Activated naive CD4-positive, alpha-beta T cell treated with anti-CD3 and anti-CD28 coated beads, Interleukin-2, amount 10 ng/mL, durations not matched to agents 7 days and 5 days (primary cell): ENCODE data around the gene PPP1R7.
A peak's percentile ranks its signal among the peaks of the same experiment; 100 is the strongest.

ENCODE experiments used
- CTCF ChIA-PET: fragments of 350-600 bp; sonication (Branson Sonifier 250); formaldehyde crosslinking; loops from one replicate; lab custom pipeline; 2021; ENCODE audit warnings: antibody characterized with exemption; lab: Charles Lee
- DNase-seq: peaks from one replicate; pipeline ENCODE4 v3.0.0-alpha.2; 2020
- H3K27ac Mint-ChIP-seq: one replicate; pipeline ENCODE4 v1.8.0; 2021; ENCODE audit warnings: mild to moderate bottlenecking, moderate library complexity, mixed read lengths
- H3K27me3 Mint-ChIP-seq: one replicate; pipeline ENCODE4 v1.8.0; 2021; ENCODE audit warnings: mild to moderate bottlenecking, mixed read lengths
- H3K36me3 Mint-ChIP-seq: one replicate; pipeline ENCODE4 v1.8.0; 2021; ENCODE audit warnings: mixed read lengths
- H3K4me1 Mint-ChIP-seq: one replicate; pipeline ENCODE4 v1.8.0; 2021; ENCODE audit warnings: mixed read lengths
- H3K4me3 Mint-ChIP-seq: one replicate; pipeline ENCODE4 v1.8.0; 2021; ENCODE audit warnings: mild to moderate bottlenecking, moderate library complexity, mixed read lengths
- H3K9me3 Mint-ChIP-seq: one replicate; pipeline ENCODE4 v1.8.0; 2021; ENCODE audit warnings: mixed read lengths

PPP1R7 gene

GRCh38 chr2:241140445-241140840 is 9.8 kb upstream of the PPP1R7 start:
- Mint-ChIP-seq H3K36me3 (peaks cover 28% of the 10 kb centered on the region), H3K27ac (no peak overlapping the region), H3K27me3 (no peaks in the 10 kb centered on the region), H3K4me1 (no peaks in the 10 kb centered on the region), H3K9me3 (no peaks in the 10 kb centered on the region), H3K4me3 (no peak overlapping the region)
- no peak for DNase-seq
- CTCF ChIA-PET, result interaction anchor here (1.4 to 1.6 kb wide), 2 partner anchors 19 to 157 kb away, joined by 3 read pairs; no protein-coding TSS in a partner anchor

- H3K9me3 Mint-ChIP-seq, result no peaks in the 10 kb centered on the region
- DNase-seq, result no peak
- CTCF ChIA-PET, result interaction anchor here (1.4 to 1.6 kb wide), 2 partner anchors 19 to 158 kb away, joined by 3 read pairs; no protein-coding TSS in a partner anchor
- no peak overlapping the region for H3K4me3 Mint-ChIP-seq
- H3K36me3 Mint-ChIP-seq, result peaks cover 24% of the 10 kb centered on the region
- no peak overlapping the region for H3K27ac Mint-ChIP-seq
- no peaks in the 10 kb centered on the region for H3K4me1 Mint-ChIP-seq
- H3K27me3 Mint-ChIP-seq, result no peaks in the 10 kb centered on the region
These were observed 9.0 kb upstream of the PPP1R7 start for GRCh38 chr2:241141214-241141770.

- Mint-ChIP-seq H3K36me3 (peaks cover 22% of the 10 kb centered on the region), H3K27ac (no peak overlapping the region), H3K27me3 (no peaks in the 10 kb centered on the region), H3K4me1 (no peaks in the 10 kb centered on the region), H3K9me3 (no peaks in the 10 kb centered on the region), H3K4me3 (no peak overlapping the region)
- DNase-seq, result no peak
- CTCF ChIA-PET, result no interaction called here
These were observed 8.2 kb upstream of the PPP1R7 start for GRCh38 chr2:241142063-241142462.

- peaks cover 22% of the 10 kb centered on the region for H3K36me3 Mint-ChIP-seq
- H3K4me1 Mint-ChIP-seq, result peaks cover 1% of the 10 kb centered on the region
- CTCF ChIA-PET, result no interaction called here
- no peaks in the 10 kb centered on the region for H3K27me3 Mint-ChIP-seq
- peak overlapping the region; percentile 28 for H3K27ac Mint-ChIP-seq
- DNase-seq, result no peak
- H3K9me3 Mint-ChIP-seq, result no peaks in the 10 kb centered on the region
- H3K4me3 Mint-ChIP-seq, result no peak overlapping the region
These were observed 7.7 kb upstream of the PPP1R7 start for GRCh38 chr2:241142593-241142992.

DNA sequence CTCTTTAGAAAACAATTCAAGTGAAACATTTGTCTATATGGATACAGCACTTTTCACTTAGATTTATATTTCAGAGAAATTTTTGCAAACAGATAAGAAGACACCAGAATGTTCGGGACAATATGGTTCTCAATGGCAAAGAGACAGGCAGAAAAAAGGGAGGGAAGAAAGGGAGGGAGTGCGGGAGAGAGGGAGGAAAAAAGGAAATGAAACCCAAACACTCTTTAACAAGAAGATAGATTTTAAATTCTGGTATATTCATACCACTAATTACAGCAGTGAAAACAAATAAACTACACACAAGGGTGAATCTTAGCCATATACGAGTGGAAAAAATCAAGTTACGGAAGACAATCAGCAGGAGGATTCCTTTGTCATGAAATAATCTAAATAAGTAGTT is 4.0 kb upstream of the PPP1R7 start:
- H3K27me3 Mint-ChIP-seq, result no peaks in the 10 kb centered on the region
- CTCF ChIA-PET, result interaction anchor here (1.0 to 1.4 kb wide), 2 partner anchors 10 to 111 kb away, joined by 3 to 5 read pairs; no protein-coding TSS in a partner anchor
- H3K4me1 Mint-ChIP-seq, result peaks cover 22% of the 10 kb centered on the region
- no peak overlapping the region for H3K27ac Mint-ChIP-seq
- peaks cover 17% of the 10 kb centered on the region for H3K36me3 Mint-ChIP-seq
- H3K4me3 Mint-ChIP-seq, result no peak overlapping the region
- DNase-seq, result no peak
- no peaks in the 10 kb centered on the region for H3K9me3 Mint-ChIP-seq

DNA sequence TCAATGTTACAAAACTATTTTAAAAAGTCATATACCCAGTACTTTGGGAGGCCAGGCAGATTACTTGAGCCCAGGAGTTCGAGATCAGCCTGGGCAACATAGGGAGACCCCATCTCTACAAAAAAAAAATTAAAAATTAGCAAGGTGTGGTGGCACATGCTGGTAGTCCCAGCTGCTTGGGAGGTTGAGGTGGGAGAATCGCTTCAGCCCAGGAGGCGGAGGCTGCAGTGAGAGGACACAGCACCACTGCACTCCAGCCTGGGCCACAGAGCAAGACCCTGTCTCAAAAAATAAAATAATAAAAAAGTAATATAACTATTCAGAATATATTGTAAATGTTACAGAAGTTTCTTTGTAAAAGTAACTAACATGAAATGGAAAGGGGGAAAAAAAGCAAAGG is 2.9 kb upstream of the PPP1R7 start:
- CTCF ChIA-PET, result interaction anchor here (1.0 kb wide), 1 partner anchor 110 kb away, joined by 3 read pairs; no protein-coding TSS in a partner anchor

DNA sequence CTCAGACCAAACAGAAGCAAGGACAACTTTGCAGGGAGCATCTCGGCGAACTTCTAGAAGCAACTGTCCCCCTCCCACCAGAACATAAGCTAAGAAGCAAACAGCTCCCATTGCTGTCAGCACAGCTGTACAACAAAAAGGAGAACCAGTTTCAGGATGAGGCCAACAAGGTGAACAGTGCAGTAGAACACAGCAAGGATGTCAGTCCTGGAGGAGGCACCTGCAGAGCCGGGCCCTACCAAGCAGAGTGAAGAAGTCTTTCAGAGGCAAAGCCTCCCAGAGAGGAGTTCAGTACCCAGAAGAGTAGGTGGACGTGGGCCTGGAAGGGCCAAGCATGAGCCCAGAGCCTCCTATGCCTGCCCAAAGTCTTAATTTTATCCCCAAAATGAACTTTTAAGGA is 2.0 kb upstream of the PPP1R7 start:
- H3K9me3 Mint-ChIP-seq, result no peaks in the 10 kb centered on the region
- peak overlapping the region; percentile 71 for H3K27ac Mint-ChIP-seq
- DNase-seq, result no peak
- H3K27me3 Mint-ChIP-seq, result no peaks in the 10 kb centered on the region
- H3K4me1 Mint-ChIP-seq, result peaks cover 40% of the 10 kb centered on the region
- H3K4me3 Mint-ChIP-seq, result peak overlapping the region; percentile 98
- CTCF ChIA-PET, result no interaction called here
- H3K36me3 Mint-ChIP-seq, result peaks cover 12% of the 10 kb centered on the region

More for the DNA sequence above, 2.9 kb upstream of the PPP1R7 start:
- Mint-ChIP-seq H3K4me1 (peaks cover 33% of the 10 kb centered on the region), H3K9me3 (no peaks in the 10 kb centered on the region), H3K27me3 (no peaks in the 10 kb centered on the region), H3K27ac (no peak overlapping the region), H3K4me3 (peak overlapping the region; percentile 98), H3K36me3 (peaks cover 12% of the 10 kb centered on the region)
- no peak for DNase-seq

DNA sequence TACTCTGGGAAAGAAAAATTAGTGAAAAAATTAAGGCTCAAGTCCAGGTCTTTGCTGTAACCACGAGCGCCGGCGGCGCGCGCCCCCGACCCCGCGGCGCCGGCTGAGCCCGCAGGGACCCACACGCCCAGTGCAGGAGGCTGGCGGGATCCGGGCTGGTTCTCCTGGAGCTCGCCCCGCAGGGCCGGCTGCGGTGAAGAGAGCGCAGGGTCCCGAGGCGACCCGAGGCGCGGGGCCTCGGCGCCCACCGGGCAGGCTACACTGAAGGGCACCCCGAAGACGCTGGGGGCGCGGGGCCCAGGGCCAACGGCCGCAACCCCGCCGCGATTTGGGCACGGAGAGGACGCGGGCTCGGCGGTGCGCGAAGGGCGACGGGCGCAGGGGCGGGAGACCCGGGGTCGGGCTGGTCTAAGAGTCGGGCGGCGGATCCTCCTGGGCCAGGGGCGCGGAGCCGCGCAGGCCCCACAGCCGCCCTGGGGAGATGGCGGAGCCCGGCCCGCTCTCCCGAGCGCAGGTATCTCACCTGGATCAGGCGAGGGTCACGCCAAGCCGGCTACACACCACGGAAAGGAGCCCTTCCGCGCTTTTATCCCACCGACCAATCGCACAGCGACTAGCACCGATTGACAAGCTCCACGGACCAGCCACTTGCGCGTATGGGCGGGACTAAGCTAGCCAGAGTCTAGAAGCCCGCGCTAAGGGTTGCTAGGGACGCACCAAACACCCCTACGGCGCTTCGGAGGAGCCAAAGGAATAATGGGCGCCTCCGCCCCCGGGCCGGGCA is 1.2 kb upstream of the PPP1R7 start, which contains the start of gene PASK:
Gene PASK, minus strand, starts transcription at position 582 of the 784 bp plus-strand sequence. CDS start 6,440 bp downstream, outside the sequence.
- H3K4me1 Mint-ChIP-seq, result peaks cover 45% of the 10 kb centered on the region
- peak within 1 kb of the TSS; percentile 98 for H3K4me3 Mint-ChIP-seq
- CTCF ChIA-PET, result interaction anchor here (0.9 kb wide), 1 partner anchor 166 kb away, joined by 3 read pairs; the partner anchor contains the start of gene HDLBP

DNA sequence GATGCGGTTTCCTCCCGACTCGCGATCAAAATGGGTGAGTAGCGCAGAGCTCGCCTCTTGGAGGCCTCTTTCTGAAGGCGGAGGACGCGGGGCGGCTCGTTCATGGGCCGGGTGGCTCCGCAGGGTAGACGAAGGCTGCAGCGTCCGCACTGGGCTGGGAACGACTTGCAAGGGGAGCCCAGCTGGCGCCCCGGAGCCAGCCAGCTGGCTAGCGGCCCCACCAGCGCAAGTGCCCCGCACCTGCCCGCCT is 667 bp upstream of the PPP1R7 start:
- no peaks in the 10 kb centered on the region for H3K27me3 Mint-ChIP-seq
- H3K36me3 Mint-ChIP-seq, result peaks cover 17% of the 10 kb centered on the region
- no peaks in the 10 kb centered on the region for H3K9me3 Mint-ChIP-seq
- DNase-seq, result no peak
- peak overlapping the region; percentile 97 for H3K27ac Mint-ChIP-seq
- H3K4me1 Mint-ChIP-seq, result peaks cover 45% of the 10 kb centered on the region
- H3K4me3 Mint-ChIP-seq, result peak overlapping the region; percentile 98
- CTCF ChIA-PET, result interaction anchor here (0.9 kb wide), 1 partner anchor 166 kb away, joined by 3 read pairs; the partner anchor contains the start of gene HDLBP

More for the DNA sequence above, 1.2 kb upstream of the PPP1R7 start, which contains the start of gene PASK:
- no peaks in the 10 kb centered on the region for H3K27me3 Mint-ChIP-seq
- peaks cover 17% of the 10 kb centered on the region for H3K36me3 Mint-ChIP-seq
- DNase-seq, result peak; percentile 98
- peak within 1 kb of the TSS; percentile 97 for H3K27ac Mint-ChIP-seq
- no peaks in the 10 kb centered on the region for H3K9me3 Mint-ChIP-seq

GRCh38 chr2:241150660-241151530 is 628 bp downstream of the PPP1R7 start:
- Mint-ChIP-seq H3K4me1 (peaks cover 45% of the 10 kb centered on the region), H3K9me3 (no peaks in the 10 kb centered on the region), H3K36me3 (peaks cover 22% of the 10 kb centered on the region), H3K4me3 (peak overlapping the region; percentile 98), H3K27me3 (no peaks in the 10 kb centered on the region), H3K27ac (peak overlapping the region; percentile 97)
- DNase-seq, result no peak
- CTCF ChIA-PET, result interaction anchor here (1.1 to 1.4 kb wide), 3 partner anchors 55 to 169 kb away, joined by 3 read pairs; no protein-coding TSS in a partner anchor

DNA sequence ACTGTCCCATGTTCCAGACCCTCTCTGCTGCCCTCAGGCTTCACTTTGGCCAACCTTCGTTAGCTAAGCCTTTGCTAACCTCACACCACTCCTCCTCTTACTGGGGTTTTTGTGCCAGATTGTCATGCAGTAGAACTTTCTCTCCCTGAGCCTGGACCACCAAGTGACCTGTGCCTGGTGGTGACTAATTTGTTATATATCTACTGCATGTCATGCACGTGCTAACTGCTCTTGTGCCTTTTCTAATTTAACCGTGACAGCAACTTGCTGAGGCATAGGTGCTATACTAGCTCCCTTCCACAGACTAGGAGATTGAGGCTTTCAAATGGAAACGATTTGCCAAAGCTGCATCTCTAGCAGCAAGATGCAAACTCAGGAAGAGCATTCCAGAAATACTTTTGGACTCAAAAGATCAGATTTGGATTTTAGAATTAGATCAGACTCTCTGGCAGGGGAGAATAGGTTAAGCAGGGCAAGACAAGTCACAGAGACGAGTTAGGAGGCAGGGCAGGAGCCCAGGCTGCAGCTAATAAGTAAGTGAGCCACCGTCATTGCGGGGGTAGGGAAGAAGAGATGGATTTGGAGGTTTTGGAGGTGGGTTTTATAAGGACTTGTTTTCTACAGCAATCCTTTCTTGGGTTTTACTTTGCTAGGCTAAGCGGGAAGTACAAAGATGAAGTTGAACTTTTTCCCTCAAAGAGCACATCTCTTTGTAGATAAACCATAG is 1.8 kb downstream of the PPP1R7 start:
- Mint-ChIP-seq H3K4me3 (peak overlapping the region; percentile 98), H3K4me1 (peaks cover 45% of the 10 kb centered on the region), H3K27ac (no peak overlapping the region), H3K36me3 (peaks cover 25% of the 10 kb centered on the region), H3K9me3 (no peaks in the 10 kb centered on the region), H3K27me3 (no peaks in the 10 kb centered on the region)
- CTCF ChIA-PET, result no interaction called here
- no peak for DNase-seq

GRCh38 chr2:241153616-241154015 is 3.3 kb downstream of the PPP1R7 start:
- H3K4me3 Mint-ChIP-seq, result no peak overlapping the region
- H3K27me3 Mint-ChIP-seq, result no peaks in the 10 kb centered on the region
- H3K4me1 Mint-ChIP-seq, result peaks cover 34% of the 10 kb centered on the region
- peaks cover 31% of the 10 kb centered on the region for H3K36me3 Mint-ChIP-seq
- no peaks in the 10 kb centered on the region for H3K9me3 Mint-ChIP-seq
- CTCF ChIA-PET, result no interaction called here
- DNase-seq, result no peak
- no peak overlapping the region for H3K27ac Mint-ChIP-seq

DNA sequence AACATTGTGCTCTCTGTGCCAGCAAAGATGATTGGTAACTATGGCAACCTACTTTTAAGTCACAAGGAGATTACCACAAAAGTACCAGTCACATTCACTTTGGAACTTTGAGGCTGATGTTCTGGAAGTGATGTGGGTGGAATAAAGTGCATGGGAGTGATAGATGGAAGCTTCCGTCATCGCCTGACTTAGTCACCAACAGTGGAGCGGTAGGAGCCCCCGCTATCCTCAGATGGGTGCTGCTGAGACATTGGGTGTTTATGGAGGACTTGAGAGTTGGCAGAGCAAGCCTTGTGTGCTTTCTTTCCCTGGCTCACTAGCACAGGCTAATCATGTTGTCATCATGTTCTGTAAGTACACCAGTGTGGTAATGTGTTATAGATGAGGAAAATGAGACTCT is 4.6 kb downstream of the PPP1R7 start:
- Mint-ChIP-seq H3K9me3 (no peaks in the 10 kb centered on the region), H3K4me1 (peaks cover 33% of the 10 kb centered on the region), H3K36me3 (peaks cover 36% of the 10 kb centered on the region), H3K4me3 (no peak overlapping the region), H3K27me3 (no peaks in the 10 kb centered on the region), H3K27ac (peak overlapping the region; percentile 39)
- no peak for DNase-seq
- CTCF ChIA-PET, result interaction anchor here (0.5 kb wide), 1 partner anchor 576 kb away, joined by 3 read pairs; no protein-coding TSS in a partner anchor
